ENCODE results near the gene LRRC51.

GRCh38 chr11:72081184-72081644 lies 564 bp downstream of the LRRC51 start:
- no peak for TF ChIP-seq CTCF (IDR thresholded peaks at IDR 0.05)
- TF ChIP-seq POLR2A (IDR thresholded peaks at IDR 0.05), result no peak

All from testis (tissue), 2 donors.